HepG2 (cell line): Measurements from ENCODE around the gene COA3. TPM values are rescaled to one million over a fixed set of nuclear protein-coding genes. Genes with fewer than 3 reads are reported as not detected.

Source experiments
- ATAC-seq: fragments of 200-7000 bp; cut with Tn5 transposase; 3 replicates; pipeline ENCODE4 v1.9.1; 2020; ENCODE audit warnings: mild to moderate bottlenecking, moderate library complexity
- Bru-seq: library from RNA; stranded (reverse); fragments of 400-500 nt; gene quantifications from one replicate; lab custom pipeline; 2021; lab: Mats Ljungman, UMichigan
- BruChase-seq, 2 experiments: library from RNA; stranded (reverse); fragments of 400-500 nt; gene quantifications; one replicate each; lab custom pipeline; 2021; lab: Mats Ljungman, UMichigan
- BruUV-seq: library from RNA; stranded (reverse); fragments of 400-500 nt; replicated peaks from 2 replicates; lab custom pipeline; 2021; lab: Mats Ljungman, UMichigan
- CTCF ChIA-PET: fragments of 300-600 bp; formaldehyde crosslinking; extraction: SDS; loops from one replicate; lab custom pipeline; 2021; ENCODE audit warnings: low total read pairs, inconsistent platforms, low intra/inter-chr PET ratio; lab: Yijun Ruan, JAX
- POLR2A ChIA-PET: fragments of 350-600 bp; sonication (Branson Sonifier 250); formaldehyde crosslinking; loops from one replicate; lab custom pipeline; 2020; ENCODE audit warnings: antibody characterized with exemption, inconsistent platforms; lab: Yijun Ruan, JAX
- DNase-seq: peaks from one replicate; pipeline ENCODE4 v3.0.0-alpha.2; 2015; ENCODE audit warnings: low spot score
- FAIRE-seq: peaks from 3 replicates; lab custom pipeline; 2011; peaks lifted over from hg19 to GRCh38; lab: Jason Lieb, UNC
- H2AFZ ChIP-seq: one replicate; pipeline ENCODE4 v1.6.1; 2011; ENCODE audit warnings: low read length, inconsistent platforms
- H3K27ac ChIP-seq: fragments of 300-600 bp; 3 replicates; pipeline ENCODE4 v1.8.0; 2011; ENCODE audit warnings: mixed run types, mild to moderate bottlenecking, mixed read lengths, low read length, inconsistent platforms; ENCODE audit not compliant: insufficient read depth; ENCODE audit errors: extremely low read length
- H3K27me3 ChIP-seq, 2 experiments: fragments of 200-600 bp in 1 of 2; 2 replicates in 1 of 2; 3 replicates in 1 of 2; pipeline versions ENCODE4 v1.6.0 to v1.8.0; 2011; ENCODE audit warnings: low read length in 2 of 2, mild to moderate bottlenecking in 2 of 2, moderate library complexity in 2 of 2, inconsistent platforms in 1 of 2; ENCODE audit not compliant: insufficient read depth in 2 of 2, control insufficient read depth in 1 of 2
- H3K36me3 ChIP-seq, 2 experiments: fragments of 200-600 bp in 1 of 2; replicated peaks in 1 of 2; 2 replicates in 1 of 2; 3 replicates in 1 of 2; pipeline versions ENCODE4 v1.5.1 to v1.8.0; 2011; ENCODE audit warnings: low read length in 2 of 2, inconsistent platforms in 1 of 2; ENCODE audit not compliant: insufficient read depth in 2 of 2, control insufficient read depth in 1 of 2
- H3K4me1 ChIP-seq: 2 replicates; pipeline ENCODE4 v1.5.1; 2012; ENCODE audit warnings: low read length, inconsistent platforms; ENCODE audit not compliant: insufficient read depth
- H3K4me2 ChIP-seq: 2 replicates; pipeline ENCODE4 v1.6.0; 2011; ENCODE audit warnings: low read depth, low read length, inconsistent platforms
- H3K4me3 ChIP-seq, 3 experiments: fragments of 200-600 bp in 1 of 3; sonication (generic), shearing (Covaris generic) in 1 of 3; replicated peaks in 1 of 3; 2 replicates each; pipeline ENCODE4 v1.5.1; 2011 to 2016; ENCODE audit warnings: low read length in 3 of 3, inconsistent platforms in 2 of 3, low read depth in 2 of 3, mild to moderate bottlenecking in 2 of 3, control low read depth in 1 of 3, mixed read lengths in 1 of 3; ENCODE audit not compliant: insufficient read depth in 1 of 3
- H3K79me2 ChIP-seq: one replicate; pipeline ENCODE4 v1.6.1; 2011; ENCODE audit warnings: low read length, inconsistent platforms; ENCODE audit not compliant: insufficient read depth
- H3K9ac ChIP-seq: 2 replicates; pipeline ENCODE4 v1.6.0; 2011; ENCODE audit warnings: mild to moderate bottlenecking, low read depth, low read length, inconsistent platforms; ENCODE audit not compliant: insufficient read depth
- H3K9me3 ChIP-seq: 2 replicates; pipeline ENCODE4 v1.5.1; 2012; ENCODE audit warnings: mild to moderate bottlenecking, low read length
- H4K20me1 ChIP-seq: 2 replicates; pipeline ENCODE4 v1.6.0; 2011; ENCODE audit warnings: inconsistent platforms, mild to moderate bottlenecking, low read length, moderate library complexity; ENCODE audit not compliant: insufficient read depth
- PAWR ChIP-seq: sonication (generic); formaldehyde crosslinking; IDR thresholded peaks from 2 replicates; pipeline ENCODE4 v1.4.0; 2020; ENCODE audit warnings: missing genetic modification reagents, mild to moderate bottlenecking, borderline replicate concordance
- PRPF4 ChIP-seq: fragments of 200-400 bp; formaldehyde crosslinking; IDR thresholded peaks from 2 replicates; pipeline ENCODE4 v1.6.1; 2016; ENCODE audit warnings: low read length, low read depth; ENCODE audit not compliant: poor library complexity, severe bottlenecking
- TAF1 ChIP-seq: sonication (generic); formaldehyde crosslinking; IDR thresholded peaks from 2 replicates; pipeline ENCODE4 v1.4.0; 2020; ENCODE audit warnings: missing genetic modification reagents
- WGBS: methylation state at CpG from one replicate; pipeline ENCODE4 v1.1.6; 2017; ENCODE audit warnings: low lambda C conversion rate; 5-methylcytosine and 5-hydroxymethylcytosine counted together
- in situ Hi-C: cut with HindIII; loops from 2 replicates; pipeline ENCODE4 v1.10.0; 2017; ENCODE audit warnings: low pct_unique_long_range_greater_than_20kb; ENCODE audit not compliant: extremely low pct_ligation_motif_present
- intact Hi-C: fragments of 100-400 bp; cut with micrococcal nuclease; formaldehyde crosslinking; loops from one replicate; pipeline ENCODE4 v1.10.0; 2022; ENCODE audit not compliant: unreplicated experiment
- long read RNA-seq, 2 experiments: library from RNA in 1 of 2; library from polyadenylated mRNA in 1 of 2; stranded (forward) in 1 of 2; unstranded in 1 of 2; transcript quantifications; one replicate each; pipeline ENCODE4 v2.0.0, GENCODE V29; 2019 to 2022
- polyA minus RNA-seq, 3 experiments: library from RNA; depleted of rRNA, polyadenylated mRNA; stranded (reverse); fragments of >200 nt; gene quantifications; 2 replicates each; pipeline ENCODE4 v1.2.3, GENCODE V29; 2011; ENCODE audit warnings: low replicate concordance in 1 of 3
- polyA plus RNA-seq, 8 experiments: library from polyadenylated mRNA; depleted of rRNA in 3 of 8; stranded (reverse) in 7 of 8; unstranded in 1 of 8; fragments of >200 nt; fragmentation: Illumina TruSeq in 4 of 8; extraction: Trizol in 4 of 8; gene quantifications; 2 replicates each; pipeline versions ENCODE4 v1.2.1 to v1.2.3, GENCODE V29; 2011 to 2016; ENCODE audit warnings: low read depth in 4 of 8, missing spikeins in 1 of 8, mixed read lengths in 1 of 8; ENCODE audit not compliant: insufficient read depth in 1 of 8
- total RNA-seq, 5 experiments: library from RNA; depleted of rRNA; stranded (reverse); fragments of >200 nt; fragmentation: Illumina TruSeq; extraction: Trizol; gene quantifications; 2 replicates each; pipeline ENCODE4 v1.2.3, GENCODE V29; 2016; ENCODE audit warnings: low read depth in 1 of 5
- TF ChIP-seq, protein P1 (sequence below): sonication (generic); formaldehyde crosslinking; IDR thresholded peaks from 2 replicates; pipeline ENCODE4 v1.4.0; 2020; ENCODE audit warnings: missing genetic modification reagents
- TF ChIP-seq, protein P2 (sequence below): sonication (generic); formaldehyde crosslinking; IDR thresholded peaks from 2 replicates; pipeline ENCODE4 v1.5.0; 2020; ENCODE audit warnings: missing genetic modification reagents
- TF ChIP-seq, protein P3 (sequence below): sonication (generic); formaldehyde crosslinking; IDR thresholded peaks from 2 replicates; pipeline ENCODE4 v1.8.1; 2023; ENCODE audit warnings: mild to moderate bottlenecking, missing genetic modification reagents
- TF ChIP-seq, protein P4 (sequence below): sonication (generic); formaldehyde crosslinking; IDR thresholded peaks from 2 replicates; pipeline ENCODE4 v1.4.0; 2020; ENCODE audit warnings: missing genetic modification reagents

The COA3 gene, protein sequence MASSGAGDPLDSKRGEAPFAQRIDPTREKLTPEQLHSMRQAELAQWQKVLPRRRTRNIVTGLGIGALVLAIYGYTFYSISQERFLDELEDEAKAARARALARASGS
- total RNA-seq (2016; rRNA removed; fragmentation: Illumina TruSeq; extraction: Trizol) (202 and 250 TPM in 2 replicates), polyA plus RNA-seq (2011; rRNA removed) (130 and 133 TPM in 2 replicates), polyA minus RNA-seq (2011; rRNA and poly(A)+ RNA removed; ENCODE audit: low replicate concordance) (55.4 and 74.2 TPM in 2 replicates), Bru-seq, nascent RNA (percentile 94 among the genes with signal in this experiment), BruChase-seq, experiment 1, labeled RNA remaining after a 6-hour chase (percentile 94 among the genes with signal in this experiment), BruChase-seq, experiment 2, labeled RNA remaining after a 2-hour chase (percentile 94 among the genes with signal in this experiment)
- total RNA-seq (2016; cell fraction: cytosol; rRNA removed; fragmentation: Illumina TruSeq; extraction: Trizol; ENCODE audit: low read depth) = 66.3 and 72.6 TPM in 2 replicates
- total RNA-seq (2016; cell fraction: insoluble cytoplasmic fraction; rRNA removed; fragmentation: Illumina TruSeq; extraction: Trizol) = 201 and 243 TPM in 2 replicates
- total RNA-seq (2016; cell fraction: membrane; rRNA removed; fragmentation: Illumina TruSeq; extraction: Trizol) = 116 TPM in 2 replicates
- 61.0 and 71.2 TPM in 2 replicates for total RNA-seq (2016; cell fraction: nucleus; rRNA removed; fragmentation: Illumina TruSeq; extraction: Trizol)
- 169 and 174 TPM in 2 replicates for polyA plus RNA-seq (2011; cell fraction: cytosol; rRNA removed)
- polyA plus RNA-seq (2011; cell fraction: nucleus; rRNA removed) = 33.2 and 38.8 TPM in 2 replicates
- 92.9 and 124 TPM in 2 replicates for polyA plus RNA-seq (2012)
- 63.6 and 67.4 TPM in 2 replicates for polyA plus RNA-seq (2016; cell fraction: cytosol; fragmentation: Illumina TruSeq; extraction: Trizol; ENCODE audit: low read depth)
- 218 and 224 TPM in 2 replicates for polyA plus RNA-seq (2016; cell fraction: insoluble cytoplasmic fraction; fragmentation: Illumina TruSeq; extraction: Trizol; ENCODE audit: low read depth)
- 91.3 and 92.2 TPM in 2 replicates for polyA plus RNA-seq (2016; cell fraction: membrane; fragmentation: Illumina TruSeq; extraction: Trizol; ENCODE audit: low read depth)
- 97.0 and 100 TPM in 2 replicates for polyA plus RNA-seq (2016; cell fraction: nucleus; fragmentation: Illumina TruSeq; extraction: Trizol; ENCODE audit: insufficient read depth, low read depth)
- 26.7 and 29.5 TPM in 2 replicates for polyA minus RNA-seq (2011; cell fraction: cytosol; rRNA and poly(A)+ RNA removed)
- polyA minus RNA-seq (2011; cell fraction: nucleus; rRNA and poly(A)+ RNA removed) = 21.8 and 26.5 TPM in 2 replicates
- long read RNA-seq, experiment 1, transcript COA3-201 (2 exons, 771 nt) = major isoform, 200 of 207 reads
- long read RNA-seq, experiment 1, partial matches to known transcripts = 0 of 207 reads
- long read RNA-seq, experiment 1, other reads (novel, unspliced or antisense) = 7 of 207 reads
- long read RNA-seq, experiment 2, transcript COA3-201 (2 exons, 771 nt) = major isoform, 142 of 153 reads
- long read RNA-seq, experiment 2, partial matches to known transcripts = 0 of 153 reads
- long read RNA-seq, experiment 2, other reads (novel, unspliced or antisense) = 11 of 153 reads

DNA sequence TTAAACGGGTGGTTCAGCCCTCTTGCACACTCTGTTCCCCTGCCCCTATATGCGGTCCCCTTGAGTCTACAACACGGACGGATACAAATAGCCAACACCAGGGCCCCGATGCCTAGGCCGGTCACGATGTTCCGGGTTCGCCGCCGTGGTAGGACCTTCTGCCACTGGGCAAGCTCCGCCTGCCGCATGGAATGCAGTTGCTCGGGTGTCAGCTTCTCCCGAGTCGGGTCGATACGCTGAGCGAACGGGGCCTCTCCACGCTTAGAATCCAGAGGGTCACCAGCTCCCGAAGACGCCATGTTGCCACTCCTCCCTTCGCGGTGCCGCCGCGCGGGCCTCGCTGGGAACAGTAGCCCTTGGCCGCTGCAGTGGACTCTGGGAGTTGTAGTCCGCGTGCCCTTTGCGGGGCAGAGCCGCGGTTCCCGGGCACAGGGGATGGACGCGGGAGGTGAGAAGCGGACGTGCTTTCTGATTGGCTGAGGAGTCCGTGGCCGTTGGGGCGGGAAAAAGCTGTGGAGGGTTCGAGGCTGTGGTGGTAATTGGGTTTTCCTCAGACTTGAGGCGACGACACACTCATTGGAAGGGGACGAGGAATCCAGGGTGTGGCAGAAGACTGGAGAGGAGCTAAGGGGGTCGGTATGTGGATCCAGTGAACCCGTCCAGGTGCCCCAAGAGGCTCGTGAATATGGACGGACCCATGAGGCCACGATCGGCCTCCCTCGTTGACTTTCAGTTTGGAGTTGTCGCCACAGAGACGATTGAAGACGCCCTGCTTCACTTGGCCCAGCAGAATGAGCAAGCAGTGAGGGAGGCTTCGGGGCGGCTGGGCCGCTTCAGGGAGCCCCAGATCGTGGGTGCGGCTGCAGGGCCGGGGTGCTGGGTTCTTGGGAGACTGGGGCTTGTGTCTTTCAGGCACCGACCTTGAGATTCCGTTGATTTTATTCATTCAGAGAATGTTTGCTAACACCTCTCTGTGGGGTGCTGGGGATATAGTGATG is at the start of gene COA3, which contains the start of gene CNTD1:
Gene COA3 (minus strand): TSS at position 322 of the 998 bp plus-strand sequence. CDS start 23 bp downstream, at position 299.
Gene CNTD1 (plus strand): TSS at position 479 of the 998 bp plus-strand sequence. CDS start 207 bp downstream, at position 686.
- no peaks in the 10 kb centered on the region for H3K9me3 ChIP-seq
- intact Hi-C loops = loop anchor here (2.0 kb wide), 1 partner anchor 26 kb away; the partner anchor contains the start of gene BECN1
- H4K20me1 ChIP-seq = no peaks in the 10 kb centered on the region
- H3K27me3 ChIP-seq = no peaks in the 10 kb centered on the region; a peak in 2 of 5 replicates
- ChIA-PET POLR2A (interaction anchor here (0.6 to 12.5 kb wide), 31 partner anchors 9 to 517 kb away, joined by 3 to 278 read pairs (median 5); partner anchors contain the start of genes BECN1, PLEKHH3, PSMC3IP and PSME3), CTCF (no interaction called here)
- peaks cover 19% of the 10 kb centered on the region for H3K79me2 ChIP-seq
- 35% methylated on average over 51 of the region's 66 CpGs for WGBS
- H3K9ac ChIP-seq = peak within 1 kb of the TSS; percentile 94
- FAIRE-seq (peak; percentile 28), ATAC-seq (peak; percentile 89), DNase-seq (peak; percentile 88)
- H3K27ac ChIP-seq = peak within 1 kb of the TSS; percentile 88
- BruUV-seq = no TSS peak
- in situ Hi-C loops = no loop called here
- peaks cover 0 to 2% of the 10 kb centered on the region in 2 experiments; a peak in 3 of 5 replicates for H3K36me3 ChIP-seq
- peak within 1 kb of the TSS; percentile 88 to 94 (median 94) for H3K4me3 ChIP-seq
- peak within 1 kb of the TSS; percentile 100 for H3K4me2 ChIP-seq
- H2AFZ ChIP-seq = peak within 1 kb of the TSS; percentile 13
- H3K4me1 ChIP-seq = peaks cover 58% of the 10 kb centered on the region
- TF ChIP-seq PAWR (CRISPR knock-in tag) (peak; percentile 94), TAF1 (peak; percentile 96), PRPF4 (no peak)
- TF ChIP-seq, protein P1, sequence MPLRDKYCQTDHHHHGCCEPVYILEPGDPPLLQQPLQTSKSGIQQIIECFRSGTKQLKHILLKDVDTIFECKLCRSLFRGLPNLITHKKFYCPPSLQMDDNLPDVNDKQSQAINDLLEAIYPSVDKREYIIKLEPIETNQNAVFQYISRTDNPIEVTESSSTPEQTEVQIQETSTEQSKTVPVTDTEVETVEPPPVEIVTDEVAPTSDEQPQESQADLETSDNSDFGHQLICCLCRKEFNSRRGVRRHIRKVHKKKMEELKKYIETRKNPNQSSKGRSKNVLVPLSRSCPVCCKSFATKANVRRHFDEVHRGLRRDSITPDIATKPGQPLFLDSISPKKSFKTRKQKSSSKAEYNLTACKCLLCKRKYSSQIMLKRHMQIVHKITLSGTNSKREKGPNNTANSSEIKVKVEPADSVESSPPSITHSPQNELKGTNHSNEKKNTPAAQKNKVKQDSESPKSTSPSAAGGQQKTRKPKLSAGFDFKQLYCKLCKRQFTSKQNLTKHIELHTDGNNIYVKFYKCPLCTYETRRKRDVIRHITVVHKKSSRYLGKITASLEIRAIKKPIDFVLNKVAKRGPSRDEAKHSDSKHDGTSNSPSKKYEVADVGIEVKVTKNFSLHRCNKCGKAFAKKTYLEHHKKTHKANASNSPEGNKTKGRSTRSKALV (CRISPR knock-in tag) = 0 out of 2 replicates have a peak, but pooled peaks have one; percentile 49
- TF ChIP-seq, protein P2, sequence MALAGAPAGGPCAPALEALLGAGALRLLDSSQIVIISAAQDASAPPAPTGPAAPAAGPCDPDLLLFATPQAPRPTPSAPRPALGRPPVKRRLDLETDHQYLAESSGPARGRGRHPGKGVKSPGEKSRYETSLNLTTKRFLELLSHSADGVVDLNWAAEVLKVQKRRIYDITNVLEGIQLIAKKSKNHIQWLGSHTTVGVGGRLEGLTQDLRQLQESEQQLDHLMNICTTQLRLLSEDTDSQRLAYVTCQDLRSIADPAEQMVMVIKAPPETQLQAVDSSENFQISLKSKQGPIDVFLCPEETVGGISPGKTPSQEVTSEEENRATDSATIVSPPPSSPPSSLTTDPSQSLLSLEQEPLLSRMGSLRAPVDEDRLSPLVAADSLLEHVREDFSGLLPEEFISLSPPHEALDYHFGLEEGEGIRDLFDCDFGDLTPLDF (CRISPR knock-in tag) = peak; percentile 96
- TF ChIP-seq, protein P3, sequence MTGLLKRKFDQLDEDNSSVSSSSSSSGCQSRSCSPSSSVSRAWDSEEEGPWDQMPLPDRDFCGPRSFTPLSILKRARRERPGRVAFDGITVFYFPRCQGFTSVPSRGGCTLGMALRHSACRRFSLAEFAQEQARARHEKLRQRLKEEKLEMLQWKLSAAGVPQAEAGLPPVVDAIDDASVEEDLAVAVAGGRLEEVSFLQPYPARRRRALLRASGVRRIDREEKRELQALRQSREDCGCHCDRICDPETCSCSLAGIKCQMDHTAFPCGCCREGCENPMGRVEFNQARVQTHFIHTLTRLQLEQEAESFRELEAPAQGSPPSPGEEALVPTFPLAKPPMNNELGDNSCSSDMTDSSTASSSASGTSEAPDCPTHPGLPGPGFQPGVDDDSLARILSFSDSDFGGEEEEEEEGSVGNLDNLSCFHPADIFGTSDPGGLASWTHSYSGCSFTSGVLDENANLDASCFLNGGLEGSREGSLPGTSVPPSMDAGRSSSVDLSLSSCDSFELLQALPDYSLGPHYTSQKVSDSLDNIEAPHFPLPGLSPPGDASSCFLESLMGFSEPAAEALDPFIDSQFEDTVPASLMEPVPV (CRISPR knock-in tag) = peak; percentile 96
- TF ChIP-seq, protein P4, sequence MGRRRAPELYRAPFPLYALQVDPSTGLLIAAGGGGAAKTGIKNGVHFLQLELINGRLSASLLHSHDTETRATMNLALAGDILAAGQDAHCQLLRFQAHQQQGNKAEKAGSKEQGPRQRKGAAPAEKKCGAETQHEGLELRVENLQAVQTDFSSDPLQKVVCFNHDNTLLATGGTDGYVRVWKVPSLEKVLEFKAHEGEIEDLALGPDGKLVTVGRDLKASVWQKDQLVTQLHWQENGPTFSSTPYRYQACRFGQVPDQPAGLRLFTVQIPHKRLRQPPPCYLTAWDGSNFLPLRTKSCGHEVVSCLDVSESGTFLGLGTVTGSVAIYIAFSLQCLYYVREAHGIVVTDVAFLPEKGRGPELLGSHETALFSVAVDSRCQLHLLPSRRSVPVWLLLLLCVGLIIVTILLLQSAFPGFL (CRISPR knock-in tag) = no peak
